NT2/D1 (cell line): Measurements from ENCODE around the gene L3MBTL1.
A peak's percentile ranks its signal among the peaks of the same experiment; 100 is the strongest.
"Not testable (repeated sequence)": the region's sequence is repeated elsewhere in the genome, so short reads cannot be mapped to it uniquely, and the experiment has no call there.

Source experiments
- DNase-seq: peaks from one replicate; pipeline ENCODE4 v3.0.0-alpha.2; 2011; ENCODE audit warnings: low read depth, low spot score
- H3K27me3 ChIP-seq: 2 replicates; pipeline ENCODE4 v1.6.0; 2011; ENCODE audit warnings: mild to moderate bottlenecking; ENCODE audit not compliant: insufficient read length, insufficient read depth
- H3K36me3 ChIP-seq: 2 replicates; pipeline ENCODE4 v1.6.1; 2011; ENCODE audit warnings: mild to moderate bottlenecking, low read length, mixed read lengths; ENCODE audit not compliant: insufficient read depth, insufficient read length
- H3K4me1 ChIP-seq: 2 replicates; pipeline ENCODE4 v1.5.1; 2011; ENCODE audit not compliant: insufficient read depth, insufficient read length
- H3K4me3 ChIP-seq: 2 replicates; pipeline ENCODE4 v1.5.1; 2011; ENCODE audit warnings: low read depth; ENCODE audit not compliant: insufficient read length
- H3K9ac ChIP-seq: 2 replicates; pipeline ENCODE4 v1.6.0; 2011; ENCODE audit warnings: low read depth; ENCODE audit not compliant: insufficient read length
- H3K9me3 ChIP-seq: 2 replicates; pipeline ENCODE4 v1.5.1; 2011; ENCODE audit warnings: mild to moderate bottlenecking, low read length; ENCODE audit not compliant: insufficient read depth
- SUZ12 ChIP-seq: IDR thresholded peaks from 2 replicates; pipeline ENCODE4 v1.6.1; 2011; ENCODE audit not compliant: insufficient read length, insufficient read depth; ENCODE audit errors: extremely low read depth
- YY1 ChIP-seq: IDR thresholded peaks from 2 replicates; pipeline ENCODE4 v1.6.1; 2011; ENCODE audit not compliant: insufficient read length, insufficient read depth
- ZNF274 ChIP-seq: IDR thresholded peaks from 2 replicates; pipeline ENCODE4 v1.6.1; 2011; ENCODE audit warnings: mild to moderate bottlenecking, low read depth, low read length

L3MBTL1 gene

GRCh38 chr20:43477193-43477592 lies 30.3 kb upstream of the L3MBTL1 start:
- DNase-seq = no peak

GRCh38 chr20:43477619-43478018 lies 29.9 kb upstream of the L3MBTL1 start:
- no peaks in the 10 kb centered on the region for H3K9me3 ChIP-seq
- H3K9ac ChIP-seq = no peak overlapping the region
- H3K36me3 ChIP-seq = no peaks in the 10 kb centered on the region
- H3K27me3 ChIP-seq = no peaks in the 10 kb centered on the region
- DNase-seq = no peak
- H3K4me3 ChIP-seq = no peak overlapping the region
- TF ChIP-seq ZNF274 = no peak
- TF ChIP-seq YY1 = no peak
- TF ChIP-seq SUZ12 = no peak
- no peaks in the 10 kb centered on the region for H3K4me1 ChIP-seq

More at GRCh38 chr20:43477193-43477592, 30.3 kb upstream of the L3MBTL1 start:
- no peak for TF ChIP-seq SUZ12
- no peak for TF ChIP-seq ZNF274
- no peaks in the 10 kb centered on the region for H3K9me3 ChIP-seq
- H3K36me3 ChIP-seq = no peaks in the 10 kb centered on the region
- H3K9ac ChIP-seq = no peak overlapping the region
- no peaks in the 10 kb centered on the region for H3K27me3 ChIP-seq
- H3K4me1 ChIP-seq = no peaks in the 10 kb centered on the region
- H3K4me3 ChIP-seq = no peak overlapping the region

GRCh38 chr20:43490038-43490437 lies 17.5 kb upstream of the L3MBTL1 start:
- H3K27me3 ChIP-seq = no peaks in the 10 kb centered on the region
- no peak overlapping the region for H3K4me3 ChIP-seq
- peaks cover 22% of the 10 kb centered on the region for H3K9me3 ChIP-seq
- no peaks in the 10 kb centered on the region for H3K4me1 ChIP-seq
- TF ChIP-seq YY1 = no peak
- no peak for TF ChIP-seq SUZ12
- no peak for TF ChIP-seq ZNF274
- no peak overlapping the region for H3K9ac ChIP-seq
- no peak for DNase-seq
- H3K36me3 ChIP-seq = no peaks in the 10 kb centered on the region

- no peak for DNase-seq
- Histone ChIP-seq H3K36me3 (no peaks in the 10 kb centered on the region), H3K4me3 (no peak overlapping the region), H3K4me1 (no peaks in the 10 kb centered on the region), H3K27me3 (no peaks in the 10 kb centered on the region), H3K9me3 (peaks cover 4% of the 10 kb centered on the region; the same call in 1 of the 2 replicates), H3K9ac (no peak overlapping the region)
- TF ChIP-seq YY1 (no peak), ZNF274 (no peak), SUZ12 (no peak)
Observed at GRCh38 chr20:43492101-43492500, 15.4 kb upstream of the L3MBTL1 start.

GRCh38 chr20:43495388-43495787 lies 12.1 kb upstream of the L3MBTL1 start:
- DNase-seq = no peak
- no peaks in the 10 kb centered on the region for H3K36me3 ChIP-seq
- 0 out of 2 replicates have a peak, but pooled peaks cover 7% of the 10 kb centered on the region for H3K9me3 ChIP-seq
- TF ChIP-seq YY1 = no peak
- no peak for TF ChIP-seq SUZ12
- no peak for TF ChIP-seq ZNF274
- H3K9ac ChIP-seq = no peak overlapping the region
- no peaks in the 10 kb centered on the region for H3K4me1 ChIP-seq
- no peak overlapping the region for H3K4me3 ChIP-seq
- no peaks in the 10 kb centered on the region for H3K27me3 ChIP-seq

- not testable (repeated sequence) for DNase-seq, H3K4me1 ChIP-seq, H3K9me3 ChIP-seq, H3K9ac ChIP-seq, H3K36me3 ChIP-seq, H3K4me3 ChIP-seq
- peaks cover 23% of the 10 kb centered on the region for H3K27me3 ChIP-seq
Observed at GRCh38 chr20:43502021-43502420, 5.5 kb upstream of the L3MBTL1 start.

GRCh38 chr20:43506238-43506637 lies 1.3 kb upstream of the L3MBTL1 start:
- Histone ChIP-seq H3K4me3 (no peak overlapping the region), H3K27me3 (peaks cover 27% of the 10 kb centered on the region), H3K9me3 (no peaks in the 10 kb centered on the region), H3K36me3 (no peaks in the 10 kb centered on the region), H3K9ac (no peak overlapping the region), H3K4me1 (peaks cover 3% of the 10 kb centered on the region)
- no peak for DNase-seq
- TF ChIP-seq ZNF274 (no peak), YY1 (no peak), SUZ12 (no peak)

GRCh38 chr20:43508106-43508505 lies 609 bp downstream of the L3MBTL1 start:
- peaks cover 27% of the 10 kb centered on the region for H3K27me3 ChIP-seq
- no peaks in the 10 kb centered on the region for H3K9me3 ChIP-seq
- TF ChIP-seq YY1 (no peak), SUZ12 (no peak), ZNF274 (no peak)
- no peak for DNase-seq
- H3K36me3 ChIP-seq = no peaks in the 10 kb centered on the region
- peaks cover 3% of the 10 kb centered on the region for H3K4me1 ChIP-seq
- H3K4me3 ChIP-seq = peak overlapping the region; percentile 68
- peak overlapping the region; percentile 70 for H3K9ac ChIP-seq
